ENCODE results near the gene AFAP1L1. TPM values are rescaled to one million over a fixed set of nuclear protein-coding genes. Genes with fewer than 3 reads are reported as not detected.

The AFAP1L1 gene
- total RNA-seq, 1 experiment from 2014 or later = 15.2 TPM

GRCh38 chr5:149370878-149371277 lies 99.2 kb downstream of the AFAP1L1 start:
- TF ChIP-seq SIN3A (IDR thresholded peaks at IDR 0.05; ENCODE audit: borderline replicate concordance, insufficient read depth, low read depth, low read length) (no peak), REST (IDR thresholded peaks at IDR 0.05; ENCODE audit: insufficient read depth in 1 of 2, low read depth in 2 of 2, low read length in 1 of 2) (no peak), TCF7L2 (IDR thresholded peaks at IDR 0.05; ENCODE audit: low read depth, low read length) (no peak), POLR2AphosphoS5 (IDR thresholded peaks at IDR 0.05; ENCODE audit: low read depth, low read length) (no peak), CTCF (IDR thresholded peaks at IDR 0.05) (no peak)
- H3K9me3 ChIP-seq (ENCODE audit: control insufficient read depth, insufficient read depth, low read depth, low read length) = no peaks in the 10 kb centered on the region
- H3K27me3 ChIP-seq (ENCODE audit: control insufficient read depth, insufficient read depth, low read length) = no peaks in the 10 kb centered on the region
- no peak overlapping the region for H3K27ac ChIP-seq (ENCODE audit: low read length)
- in situ Hi-C loops (cut with HindIII; ENCODE audit: low pct_unique_long_range_greater_than_20kb, low sequenced_read_pairs) = no loop called here
- no peaks in the 10 kb centered on the region for H3K4me1 ChIP-seq (ENCODE audit: control insufficient read depth, insufficient read depth, low read length)
- no peaks in the 10 kb centered on the region for H3K36me3 ChIP-seq (ENCODE audit: control insufficient read depth, insufficient read depth, low read length)
- intact Hi-C loops (cut with micrococcal nuclease; ENCODE audit: unreplicated experiment) = loop anchor here (1.0 kb wide), 1 partner anchor 54 kb away; no protein-coding TSS in a partner anchor
- BruUV-seq (replicated peaks) = no TSS peak
- ATAC-seq (no peak), DNase-seq (ENCODE audit: low read depth, low spot score) (no peak)
- ChIA-PET POLR2A (interaction anchor here (0.5 kb wide), 1 partner anchor 774 kb away, joined by 7 read pairs; no protein-coding TSS in a partner anchor), CTCF (no interaction called here)
- H3K4me3 ChIP-seq (ENCODE audit: low read depth in 2 of 2, low read length in 2 of 2) = no peak overlapping the region

GRCh38 chr5:149371296-149371962 lies 99.8 kb downstream of the AFAP1L1 start:
- DNase-seq (ENCODE audit: low read depth, low spot score) = peak; percentile 43
- Histone ChIP-seq H3K27ac (ENCODE audit: low read length) (no peak overlapping the region), H3K4me3 (ENCODE audit: low read depth in 2 of 2, low read length in 2 of 2) (no peak overlapping the region), H3K9me3 (ENCODE audit: control insufficient read depth, insufficient read depth, low read depth, low read length) (no peaks in the 10 kb centered on the region), H3K27me3 (ENCODE audit: control insufficient read depth, insufficient read depth, low read length) (no peaks in the 10 kb centered on the region), H3K36me3 (ENCODE audit: control insufficient read depth, insufficient read depth, low read length) (no peaks in the 10 kb centered on the region), H3K4me1 (ENCODE audit: control insufficient read depth, insufficient read depth, low read length) (no peaks in the 10 kb centered on the region)
- in situ Hi-C loops (cut with HindIII; ENCODE audit: low pct_unique_long_range_greater_than_20kb, low sequenced_read_pairs) = no loop called here
- CTCF ChIA-PET = interaction anchor here (0.6 to 1.2 kb wide), 4 partner anchors 11 to 107 kb away, joined by 3 to 8 read pairs (median 4); no protein-coding TSS in a partner anchor
- intact Hi-C loops (cut with micrococcal nuclease; ENCODE audit: unreplicated experiment) = loop anchor here (1.0 kb wide), 1 partner anchor 54 kb away; no protein-coding TSS in a partner anchor
- peak; percentile 92 for ATAC-seq
- TF ChIP-seq CTCF (IDR thresholded peaks at IDR 0.05) (peak; percentile 96), REST (IDR thresholded peaks at IDR 0.05; ENCODE audit: insufficient read depth in 1 of 2, low read depth in 2 of 2, low read length in 1 of 2) (no peak)
- BruUV-seq (replicated peaks) = no TSS peak
- POLR2A ChIA-PET = interaction anchor here (0.5 to 0.8 kb wide), 2 partner anchors 25 to 190 kb away, joined by 3 read pairs; no protein-coding TSS in a partner anchor
